Type B pancreatic cell (in vitro differentiated cells): Measurements from ENCODE around the gene SPATA33. TPM values are rescaled to one million over a fixed set of nuclear protein-coding genes. Genes with fewer than 3 reads are reported as not detected.

Experiments used
- DNase-seq: peaks from one replicate; pipeline ENCODE4 v3.0.0; 2021; ENCODE audit warnings: mixed read lengths; ENCODE audit not compliant: unreplicated experiment; ENCODE audit errors: extremely low spot score
- H3K27ac Mint-ChIP-seq: 2 replicates; pipeline ENCODE4 v1.8.0; 2021; ENCODE audit warnings: mild to moderate bottlenecking, mixed read lengths
- H3K27me3 Mint-ChIP-seq: 2 replicates; pipeline ENCODE4 v1.8.0; 2021; ENCODE audit warnings: mixed read lengths
- H3K36me3 Mint-ChIP-seq: 2 replicates; pipeline ENCODE4 v1.8.0; 2021; ENCODE audit warnings: mixed read lengths
- H3K4me1 Mint-ChIP-seq: one replicate; pipeline ENCODE4 v1.8.0; 2021; ENCODE audit warnings: mixed read lengths; ENCODE audit not compliant: unreplicated experiment
- H3K4me3 Mint-ChIP-seq: 2 replicates; pipeline ENCODE4 v1.8.0; 2021; ENCODE audit warnings: mild to moderate bottlenecking, mixed read lengths
- H3K9me3 Mint-ChIP-seq: 2 replicates; pipeline ENCODE4 v1.8.0; 2021; ENCODE audit warnings: mixed read lengths
- CTCF ChIP-seq: fragments of 200-600 bp; sonication (generic); conservative IDR thresholded peaks from 2 replicates; pipeline ENCODE4 v1.5.0; 2021; ENCODE audit warnings: antibody characterized with exemption, mild to moderate bottlenecking
- total RNA-seq: library from RNA; stranded (reverse); gene quantifications from 2 replicates; pipeline ENCODE4 v1.2.1, GENCODE V29; 2021; ENCODE audit warnings: low replicate concordance

The SPATA33 gene
- total RNA-seq, 1 donor from 2014 or later: 23.2 TPM

GRCh38 chr16:89653656-89654295 lies 3.9 kb upstream of the SPATA33 start:
- peaks cover 4% of the 10 kb centered on the region for H3K36me3 Mint-ChIP-seq
- no peak for DNase-seq
- H3K9me3 Mint-ChIP-seq: no peaks in the 10 kb centered on the region
- TF ChIP-seq CTCF: no peak
- H3K27ac Mint-ChIP-seq: peak overlapping the region; percentile 50
- H3K4me3 Mint-ChIP-seq: peak overlapping the region; percentile 57
- peaks cover 10% of the 10 kb centered on the region for H3K4me1 Mint-ChIP-seq
- no peaks in the 10 kb centered on the region for H3K27me3 Mint-ChIP-seq

- Mint-ChIP-seq H3K4me3 (peak overlapping the region; percentile 92), H3K27ac (no peak overlapping the region), H3K9me3 (no peaks in the 10 kb centered on the region), H3K36me3 (peaks cover 5% of the 10 kb centered on the region), H3K4me1 (peaks cover 12% of the 10 kb centered on the region), H3K27me3 (no peaks in the 10 kb centered on the region)
- DNase-seq: no peak
- no peak for TF ChIP-seq CTCF
Observed at GRCh38 chr16:89655062-89655643, 2.5 kb upstream of the SPATA33 start.

GRCh38 chr16:89656435-89657121 lies 1.1 kb upstream of the SPATA33 start:
- no peak for TF ChIP-seq CTCF
- Mint-ChIP-seq H3K4me3 (peak overlapping the region; percentile 92), H3K9me3 (no peaks in the 10 kb centered on the region), H3K36me3 (peaks cover 20% of the 10 kb centered on the region), H3K4me1 (peaks cover 12% of the 10 kb centered on the region), H3K27me3 (no peaks in the 10 kb centered on the region), H3K27ac (peak overlapping the region; percentile 62)
- no peak for DNase-seq

- H3K4me1 Mint-ChIP-seq: peaks cover 12% of the 10 kb centered on the region
- peak overlapping the region; percentile 82 for H3K27ac Mint-ChIP-seq
- H3K4me3 Mint-ChIP-seq: peak overlapping the region; percentile 92
- H3K9me3 Mint-ChIP-seq: no peaks in the 10 kb centered on the region
- H3K36me3 Mint-ChIP-seq: peaks cover 24% of the 10 kb centered on the region
- TF ChIP-seq CTCF: no peak
- no peaks in the 10 kb centered on the region for H3K27me3 Mint-ChIP-seq
- DNase-seq: no peak
Observed at GRCh38 chr16:89658221-89658879, 714 bp downstream of the SPATA33 start.

- Mint-ChIP-seq H3K36me3 (peaks cover 33% of the 10 kb centered on the region), H3K27ac (no peak overlapping the region), H3K9me3 (no peaks in the 10 kb centered on the region), H3K27me3 (no peaks in the 10 kb centered on the region), H3K4me3 (peak overlapping the region; percentile 45), H3K4me1 (peaks cover 7% of the 10 kb centered on the region)
- TF ChIP-seq CTCF: no peak
- DNase-seq: no peak
Observed at GRCh38 chr16:89660146-89660545, 2.5 kb downstream of the SPATA33 start.
